Thyroid gland (tissue), 4 donors: Measurements from ENCODE around the gene TAGAP.

Experiments
- POLR2A ChIP-seq, 2 donors: fragments of 450-650 bp; IDR thresholded peaks; one replicate each; pipeline ENCODE4 v1.6.1; 2017; ENCODE audit warnings: antibody characterized with exemption in 2 of 2, mild to moderate bottlenecking in 2 of 2, moderate library complexity in 1 of 2
- TF ChIP-seq, protein P1 (sequence below), 6 experiments: fragments of 200-600 bp in 3 of 6; fragments of 450-650 bp in 3 of 6; sonication (generic) in 3 of 6; IDR thresholded peaks; one replicate each; pipeline ENCODE4 v1.5.1; 2016 to 2019; ENCODE audit warnings: antibody characterized with exemption in 6 of 6, mild to moderate bottlenecking in 2 of 6, inconsistent platforms in 1 of 6, moderate library complexity in 1 of 6

DNA sequence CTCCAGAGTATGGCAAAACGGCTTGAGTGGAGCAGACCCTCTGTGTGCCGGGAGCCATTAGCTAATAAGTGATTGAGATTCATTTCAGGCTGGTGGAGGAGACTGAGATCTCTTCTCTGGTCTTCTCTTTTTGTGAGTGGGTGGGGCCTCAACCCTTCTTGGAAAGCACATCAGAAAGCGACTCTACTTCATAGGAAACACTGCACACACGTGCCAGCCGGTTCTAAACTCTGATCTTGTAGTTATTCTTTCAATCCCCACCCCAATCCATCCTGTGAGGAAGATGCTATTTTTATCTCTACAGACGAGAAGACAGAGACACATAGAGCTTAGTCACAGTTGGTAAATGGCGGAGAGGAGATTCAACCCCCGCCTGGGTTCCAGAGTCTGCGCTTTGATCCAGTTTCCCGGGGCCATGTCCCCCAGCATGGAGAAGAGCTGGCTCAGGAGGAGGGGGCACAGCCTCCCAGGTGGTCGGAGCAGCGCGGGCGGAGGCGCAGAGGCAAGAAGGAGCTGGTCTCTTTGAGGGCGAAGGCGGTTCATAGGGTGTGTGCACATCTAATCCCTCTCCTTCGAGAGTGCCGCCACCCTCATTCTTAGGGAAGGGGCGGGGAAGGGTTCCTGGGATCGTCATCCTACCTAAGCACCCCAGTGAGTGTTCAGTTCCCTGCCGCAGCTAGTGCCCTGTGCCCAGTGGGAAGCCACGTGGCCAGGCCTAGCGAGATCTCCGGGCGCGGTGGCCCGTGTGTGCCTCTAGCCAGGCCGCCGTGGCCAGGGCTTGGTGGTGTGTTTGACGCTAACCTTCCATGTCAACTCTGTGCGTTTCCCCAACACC, 49.0 kb upstream of the TAGAP start:
- TF ChIP-seq, protein P1, sequence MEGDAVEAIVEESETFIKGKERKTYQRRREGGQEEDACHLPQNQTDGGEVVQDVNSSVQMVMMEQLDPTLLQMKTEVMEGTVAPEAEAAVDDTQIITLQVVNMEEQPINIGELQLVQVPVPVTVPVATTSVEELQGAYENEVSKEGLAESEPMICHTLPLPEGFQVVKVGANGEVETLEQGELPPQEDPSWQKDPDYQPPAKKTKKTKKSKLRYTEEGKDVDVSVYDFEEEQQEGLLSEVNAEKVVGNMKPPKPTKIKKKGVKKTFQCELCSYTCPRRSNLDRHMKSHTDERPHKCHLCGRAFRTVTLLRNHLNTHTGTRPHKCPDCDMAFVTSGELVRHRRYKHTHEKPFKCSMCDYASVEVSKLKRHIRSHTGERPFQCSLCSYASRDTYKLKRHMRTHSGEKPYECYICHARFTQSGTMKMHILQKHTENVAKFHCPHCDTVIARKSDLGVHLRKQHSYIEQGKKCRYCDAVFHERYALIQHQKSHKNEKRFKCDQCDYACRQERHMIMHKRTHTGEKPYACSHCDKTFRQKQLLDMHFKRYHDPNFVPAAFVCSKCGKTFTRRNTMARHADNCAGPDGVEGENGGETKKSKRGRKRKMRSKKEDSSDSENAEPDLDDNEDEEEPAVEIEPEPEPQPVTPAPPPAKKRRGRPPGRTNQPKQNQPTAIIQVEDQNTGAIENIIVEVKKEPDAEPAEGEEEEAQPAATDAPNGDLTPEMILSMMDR (IDR thresholded peaks at IDR 0.05): no peak
- TF ChIP-seq POLR2A (IDR thresholded peaks at IDR 0.05): no peak
